GM23338 (cell line): ENCODE data around the gene FAM227B. TPM values are rescaled to one million over a fixed set of nuclear protein-coding genes. Genes with fewer than 3 reads are reported as not detected.
A peak's percentile ranks its signal among the peaks of the same experiment; 100 is the strongest.

ENCODE experiments used
- ATAC-seq: fragments of 200-7000 bp; cut with Tn5 transposase; 3 replicates; pipeline ENCODE4 v1.9.1; 2020
- DNase-seq: peaks from one replicate; pipeline ENCODE4 v3.0.0-alpha.2; 2015; ENCODE audit warnings: low spot score
- H2AFZ ChIP-seq: fragments of 200-600 bp; sonication (generic); 2 replicates; pipeline ENCODE4 v1.8.0; 2016; ENCODE audit warnings: antibody characterized with exemption, mild to moderate bottlenecking, moderate library complexity
- H3F3A ChIP-seq: fragments of 200-600 bp; sonication (generic); replicated peaks from 2 replicates; pipeline ENCODE4 v1.8.0; 2017; ENCODE audit warnings: antibody characterized with exemption, mixed run types, low read depth
- H3K27ac ChIP-seq: fragments of 200-600 bp; sonication (generic); 2 replicates; pipeline ENCODE4 v1.6.1; 2016; ENCODE audit warnings: low read depth
- H3K27me3 ChIP-seq: fragments of 200-600 bp; sonication (generic); 2 replicates; pipeline ENCODE4 v1.8.0; 2016; ENCODE audit warnings: mild to moderate bottlenecking, mixed run types, moderate library complexity; ENCODE audit not compliant: insufficient read depth
- H3K36me3 ChIP-seq: fragments of 200-600 bp; sonication (generic); 2 replicates; pipeline ENCODE4 v1.8.0; 2016; ENCODE audit warnings: mild to moderate bottlenecking; ENCODE audit not compliant: insufficient read depth
- H3K4me1 ChIP-seq: fragments of 200-600 bp; sonication (generic); 2 replicates; pipeline ENCODE4 v1.8.0; 2016; ENCODE audit warnings: mild to moderate bottlenecking, moderate library complexity; ENCODE audit not compliant: insufficient read depth
- H3K4me2 ChIP-seq: fragments of 200-600 bp; sonication (generic); 2 replicates; pipeline ENCODE4 v1.7.1; 2017; ENCODE audit warnings: mixed run types
- H3K4me3 ChIP-seq: fragments of 200-600 bp; sonication (generic); 2 replicates; pipeline ENCODE4 v1.6.1; 2016; ENCODE audit warnings: mixed run types
- H3K79me2 ChIP-seq: fragments of 200-600 bp; sonication (generic); replicated peaks from 2 replicates; pipeline ENCODE4 v1.8.0; 2017; ENCODE audit warnings: mild to moderate bottlenecking; ENCODE audit not compliant: insufficient read depth
- H3K9me2 ChIP-seq: fragments of 200-600 bp; sonication (generic); 2 replicates; pipeline ENCODE4 v1.8.0; 2017; ENCODE audit not compliant: insufficient read depth
- H4K20me1 ChIP-seq: fragments of 200-600 bp; sonication (generic); replicated peaks from 2 replicates; pipeline ENCODE4 v1.8.0; 2017; ENCODE audit warnings: mild to moderate bottlenecking; ENCODE audit not compliant: insufficient read depth
- H3K27ac Mint-ChIP-seq: 2 replicates; pipeline ENCODE4 v1.8.0; 2020; ENCODE audit warnings: inconsistent platforms, mild to moderate bottlenecking, moderate library complexity, mixed read lengths
- H3K27me3 Mint-ChIP-seq: 3 replicates; pipeline ENCODE4 v1.8.0; 2022; ENCODE audit warnings: low read depth, mild to moderate bottlenecking, moderate library complexity, mixed read lengths, inconsistent platforms; ENCODE audit not compliant: insufficient read depth, poor library complexity
- H3K36me3 Mint-ChIP-seq: 3 replicates; pipeline ENCODE4 v1.8.0; 2021; ENCODE audit warnings: low read depth, mild to moderate bottlenecking, inconsistent platforms, moderate library complexity, mixed read lengths
- H3K4me1 Mint-ChIP-seq: 3 replicates; pipeline ENCODE4 v1.8.0; 2020; ENCODE audit warnings: mild to moderate bottlenecking, inconsistent platforms, mixed read lengths
- H3K4me3 Mint-ChIP-seq: 3 replicates; pipeline ENCODE4 v1.8.0; 2021; ENCODE audit warnings: moderate library complexity, mild to moderate bottlenecking, inconsistent platforms, mixed read lengths
- H3K9me3 Mint-ChIP-seq: 3 replicates; pipeline ENCODE4 v1.8.0; 2020; ENCODE audit warnings: moderate library complexity, mild to moderate bottlenecking, inconsistent platforms, mixed read lengths
- CREB1 ChIP-seq: fragments of 250-450 bp; sonication (Bioruptor Pico); IDR thresholded peaks from 2 replicates; pipeline ENCODE4 v1.5.0; 2020; ENCODE audit warnings: low read depth, mild to moderate bottlenecking, moderate library complexity
- NANOG ChIP-seq: IDR thresholded peaks from 2 replicates; pipeline ENCODE4 v1.6.1; 2016; ENCODE audit warnings: antibody characterized with exemption, borderline replicate concordance
- REST ChIP-seq: IDR thresholded peaks from one replicate; pipeline ENCODE4 v1.6.1; 2018; ENCODE audit warnings: antibody characterized with exemption; ENCODE audit not compliant: unreplicated experiment
- ZNF114 ChIP-seq: fragments of 250-450 bp; sonication (Bioruptor Pico); IDR thresholded peaks from 2 replicates; pipeline ENCODE4 v1.5.0; 2020; ENCODE audit warnings: mild to moderate bottlenecking, moderate library complexity
- ZNF331 ChIP-seq: fragments of 250-450 bp; sonication (Bioruptor Pico); IDR thresholded peaks from 2 replicates; pipeline ENCODE4 v1.5.0; 2020; ENCODE audit warnings: low read depth, mild to moderate bottlenecking, moderate library complexity
- ZNF462 ChIP-seq: fragments of 250-450 bp; sonication (Bioruptor Pico); IDR thresholded peaks from 2 replicates; pipeline ENCODE4 v1.5.0; 2020; ENCODE audit warnings: mild to moderate bottlenecking, moderate library complexity
- polyA plus RNA-seq: library from polyadenylated mRNA; unstranded; fragments of >200 nt; fragmentation: Nextera tagmentation; extraction: Ambion mirVana; gene quantifications from 2 replicates; pipeline ENCODE4 v1.2.1, GENCODE V29; 2016
- total RNA-seq: library from RNA; depleted of rRNA; stranded (reverse); fragments of >200 nt; shearing (Covaris generic); gene quantifications from 2 replicates; pipeline ENCODE4 v1.2.3, GENCODE V29; 2014

FAM227B gene
- total and polyA plus RNA-seq, 2 experiments from 2014 or later: 2.6 to 10.2 TPM

- TF ChIP-seq ZNF462 (CRISPR knock-in tag) (no peak), ZNF331 (CRISPR knock-in tag) (no peak), ZNF114 (CRISPR knock-in tag) (no peak), NANOG (no peak), CREB1 (no peak)
These were observed 1.3 kb upstream of the FAM227B start (continued) for GRCh38 chr15:49621887-49622286.

- Histone ChIP-seq H3K36me3 (peaks cover 20% of the 10 kb centered on the region), H3K4me3 (peak overlapping the region; percentile 53), H3K9me2 (0 out of 2 replicates have a peak, but pooled peaks cover 2% of the 10 kb centered on the region), H4K20me1 (no peaks in the 10 kb centered on the region), H3K27me3 (no peaks in the 10 kb centered on the region), H3K4me2 (peak overlapping the region; percentile 90), H3K4me1 (peaks cover 5% of the 10 kb centered on the region; the same call in 1 of the 2 replicates), H2AFZ (peak overlapping the region; percentile 80; the same call in 1 of the 2 replicates), H3K79me2 (peaks cover 39% of the 10 kb centered on the region), H3F3A (no peaks in the 10 kb centered on the region), H3K27ac (no peak overlapping the region)
- peak overlapping the region; percentile 94 for H3K4me3 Mint-ChIP-seq
- peak overlapping the region; percentile 99 for H3K27ac Mint-ChIP-seq
- peaks cover 12% of the 10 kb centered on the region; the same call in 2 of the 3 replicates for H3K4me1 Mint-ChIP-seq
- DNase-seq: no peak
- peaks cover 4% of the 10 kb centered on the region for H3K27me3 Mint-ChIP-seq
- ATAC-seq: peak; percentile 5; the same call in 1 of the 3 replicates
- peaks cover 21% of the 10 kb centered on the region for H3K9me3 Mint-ChIP-seq
- H3K36me3 Mint-ChIP-seq: peaks cover 36% of the 10 kb centered on the region
- TF ChIP-seq ZNF462 (CRISPR knock-in tag) (no peak), REST (no peak)
These were observed 788 bp upstream of the FAM227B start for GRCh38 chr15:49621401-49621811.
